HG03571 (cell line): Measurements from ENCODE around the gene ABHD16A.
A peak's percentile ranks its signal among the peaks of the same experiment; 100 is the strongest.

ENCODE experiments used
- ATAC-seq: cut with Tn5 transposase; IDR thresholded peaks from one replicate; pipeline ENCODE4 v1.9.1; 2021; ENCODE audit not compliant: unreplicated experiment

The ABHD16A gene

DNA sequence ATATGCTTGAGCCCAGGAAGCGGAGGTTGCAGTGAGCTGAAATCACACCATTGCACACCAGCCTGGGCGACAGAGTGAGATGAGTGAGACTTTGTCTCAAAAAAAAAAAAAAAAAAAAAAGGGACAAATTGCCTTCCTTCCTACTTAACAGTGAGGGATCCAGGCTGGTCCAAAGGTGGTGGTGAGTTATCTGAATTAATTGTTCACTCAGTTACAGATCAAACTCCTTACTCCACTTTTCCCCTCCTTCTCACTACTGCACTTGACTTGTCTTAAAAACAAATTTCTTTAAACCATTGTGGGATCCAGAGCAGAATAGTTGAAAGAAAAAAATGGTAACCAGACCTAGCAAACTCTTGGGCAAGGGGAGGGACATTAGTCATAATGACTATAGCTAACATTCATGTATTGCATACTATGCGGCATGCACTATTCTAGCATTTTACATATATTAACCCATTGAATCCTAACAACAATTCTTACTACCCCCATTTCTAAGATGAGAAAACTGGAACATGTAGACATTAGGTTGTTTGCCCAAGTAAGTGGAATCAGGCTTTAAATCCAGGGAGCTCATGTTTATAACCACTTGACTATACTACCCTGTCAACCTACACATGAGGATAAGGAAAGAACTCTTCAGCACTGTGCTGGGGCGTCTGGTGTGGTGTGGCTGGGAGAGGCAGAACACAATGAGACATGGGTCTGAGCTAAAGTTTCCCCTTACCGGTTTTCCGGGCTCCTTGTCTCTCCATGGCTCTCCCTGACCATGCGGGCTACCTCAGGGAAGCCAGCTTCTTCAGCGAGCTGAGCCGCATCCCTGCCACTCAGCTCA lies 39.8 kb downstream of the ABHD16A start:
- ATAC-seq: no peak

DNA sequence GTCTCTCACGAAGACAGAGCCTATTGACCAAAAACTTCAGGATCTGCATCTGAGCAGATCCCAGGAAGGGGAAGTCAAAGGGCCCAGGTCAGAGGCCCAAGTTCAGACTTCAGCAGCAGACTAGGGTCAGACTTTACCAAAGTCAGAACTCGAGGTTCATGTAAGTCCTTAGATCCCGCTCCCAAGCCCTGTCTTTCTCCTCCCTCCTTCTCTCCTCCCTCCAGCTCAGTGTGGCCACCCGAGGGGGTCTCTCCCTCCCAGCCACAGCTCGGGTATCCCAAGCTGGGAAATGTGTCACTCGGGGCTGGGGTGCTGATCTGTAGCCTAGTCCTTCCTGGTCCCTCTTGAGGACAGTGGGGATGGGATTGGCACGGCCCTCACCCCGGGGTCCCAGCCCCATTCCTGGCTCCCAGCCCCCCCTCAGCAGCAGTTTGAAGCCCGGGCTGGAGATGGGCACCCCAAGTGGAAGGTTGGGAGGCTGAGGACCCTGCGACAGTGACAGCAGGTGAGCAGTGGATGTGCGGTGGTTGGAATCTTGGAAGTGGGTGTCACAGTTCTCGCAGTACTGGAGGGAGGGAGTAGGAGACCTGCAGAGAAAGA lies 40.9 kb downstream of the ABHD16A start:
- no peak for ATAC-seq

DNA sequence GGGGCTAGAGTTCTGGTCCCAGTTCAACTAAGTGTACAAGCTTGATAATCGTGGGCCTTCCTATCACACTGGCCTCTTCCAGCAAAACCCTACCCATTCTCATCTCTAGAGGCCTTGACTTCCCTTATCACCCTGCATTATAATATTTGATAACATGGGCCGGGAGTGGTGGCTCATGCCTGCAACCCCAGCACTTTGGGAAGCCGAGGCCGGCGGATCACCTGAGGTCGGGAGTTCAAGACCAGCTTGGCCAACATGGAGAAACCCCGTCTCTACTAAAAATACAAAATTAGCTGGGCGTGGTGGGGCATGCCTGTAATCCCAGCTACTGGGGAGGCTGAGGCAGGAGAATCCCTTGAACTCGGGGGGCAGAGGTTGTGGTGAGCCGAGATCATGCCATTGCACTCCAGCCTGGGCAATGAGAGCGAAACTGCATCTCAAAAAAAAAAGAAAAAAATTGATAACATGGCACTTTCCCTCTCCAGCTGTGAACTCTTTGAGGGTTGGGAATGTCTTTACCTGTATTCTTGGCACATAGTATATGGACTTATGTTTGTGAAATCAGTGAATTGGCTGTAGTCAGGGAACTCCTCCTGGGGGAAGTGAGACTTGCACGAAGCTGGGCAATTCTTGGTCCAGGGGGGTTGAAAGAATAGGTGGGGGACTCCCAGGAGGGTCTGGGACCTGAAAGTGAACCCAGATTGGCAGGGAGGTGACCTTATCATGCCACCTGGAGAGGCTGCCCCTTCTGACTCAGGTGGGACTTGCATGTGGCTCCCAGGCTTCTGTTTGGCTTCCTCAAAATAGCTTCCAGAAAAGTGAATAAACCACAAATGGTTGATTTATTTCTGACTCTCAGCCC lies 41.6 kb downstream of the ABHD16A start:
- ATAC-seq: no peak

DNA sequence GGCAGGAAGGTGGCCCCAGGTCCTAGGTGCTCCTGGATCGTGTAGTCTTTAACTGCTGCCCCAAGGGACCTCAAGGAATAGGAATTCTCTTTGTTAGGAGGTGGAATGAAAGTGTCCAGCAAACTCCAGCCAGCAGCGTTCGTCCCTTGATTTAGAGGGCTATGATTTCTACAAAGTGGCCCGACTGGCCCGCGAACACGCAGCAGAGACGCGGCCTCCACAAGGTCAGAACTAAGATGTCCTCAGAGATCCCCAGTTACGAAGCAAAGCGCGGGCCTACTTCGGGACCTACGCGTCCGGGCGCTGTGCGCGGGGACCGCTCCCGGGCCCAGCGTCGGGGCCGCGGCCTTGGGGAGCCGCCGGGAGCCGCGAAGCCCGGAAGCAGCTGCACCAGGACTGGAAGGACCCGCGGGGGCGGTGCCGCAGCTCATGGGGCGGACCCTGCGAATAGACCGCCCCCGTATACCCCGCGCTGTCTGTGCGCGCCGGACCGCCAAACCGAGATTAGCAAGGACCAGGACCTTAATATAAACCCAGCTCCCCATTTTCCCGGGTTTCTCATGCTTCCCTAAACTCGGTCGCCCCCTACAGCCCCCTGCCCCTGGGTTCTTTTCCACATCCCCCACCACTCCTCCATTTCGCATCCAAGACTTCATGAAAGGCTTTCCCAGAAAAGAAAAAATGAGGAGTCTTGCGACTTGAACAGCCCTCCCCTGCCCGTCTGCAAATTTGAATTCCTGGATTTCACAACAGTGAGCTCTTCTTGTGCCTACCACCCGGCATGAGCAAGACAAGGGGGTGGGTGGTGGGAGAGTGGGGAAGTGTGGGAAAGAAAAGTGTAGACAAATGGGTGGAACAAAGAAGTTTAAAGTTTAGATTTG lies 42.5 kb downstream of the ABHD16A start, which contains the start of gene C6orf47:
C6orf47 (minus strand) TSS at position 398 of the 881 bp plus-strand sequence. CDS start 831 bp downstream, outside the sequence.
- ATAC-seq: no peak

DNA sequence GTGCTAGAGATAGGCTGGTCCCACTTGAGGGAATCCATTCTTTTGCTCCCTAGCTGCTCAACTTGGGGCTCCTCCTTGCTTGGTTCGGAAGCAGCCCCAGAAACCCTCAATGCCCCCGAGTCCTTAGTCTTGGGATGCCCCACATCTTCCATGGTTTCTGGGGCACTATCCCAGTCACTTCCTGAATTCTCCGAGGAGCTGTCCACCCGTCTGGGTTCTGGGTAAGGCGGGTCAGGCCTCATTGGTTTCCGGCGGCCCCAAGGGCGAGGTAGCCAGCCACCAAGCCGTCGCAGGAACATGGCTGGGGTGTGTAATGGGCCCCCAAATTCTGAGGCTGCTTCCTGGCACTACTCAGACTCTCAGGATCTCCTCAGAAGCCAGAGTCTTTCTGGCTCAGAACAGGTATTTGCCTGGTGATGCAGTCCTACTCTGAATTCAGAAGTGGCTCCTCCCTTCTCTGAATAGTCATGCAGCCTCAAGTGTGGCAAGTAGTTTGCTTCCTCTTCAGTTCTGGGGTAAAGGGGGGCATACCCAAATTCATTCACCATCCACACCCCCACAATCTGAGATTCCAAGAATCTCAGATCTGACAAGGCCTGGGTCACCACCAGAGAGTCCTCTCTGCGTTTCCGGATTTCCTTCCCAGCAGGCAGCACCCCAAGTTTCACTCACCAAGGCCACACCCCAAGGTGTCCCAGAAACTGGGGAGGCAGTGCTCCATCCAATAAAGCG lies 43.3 kb downstream of the ABHD16A start:
- ATAC-seq: no peak

DNA sequence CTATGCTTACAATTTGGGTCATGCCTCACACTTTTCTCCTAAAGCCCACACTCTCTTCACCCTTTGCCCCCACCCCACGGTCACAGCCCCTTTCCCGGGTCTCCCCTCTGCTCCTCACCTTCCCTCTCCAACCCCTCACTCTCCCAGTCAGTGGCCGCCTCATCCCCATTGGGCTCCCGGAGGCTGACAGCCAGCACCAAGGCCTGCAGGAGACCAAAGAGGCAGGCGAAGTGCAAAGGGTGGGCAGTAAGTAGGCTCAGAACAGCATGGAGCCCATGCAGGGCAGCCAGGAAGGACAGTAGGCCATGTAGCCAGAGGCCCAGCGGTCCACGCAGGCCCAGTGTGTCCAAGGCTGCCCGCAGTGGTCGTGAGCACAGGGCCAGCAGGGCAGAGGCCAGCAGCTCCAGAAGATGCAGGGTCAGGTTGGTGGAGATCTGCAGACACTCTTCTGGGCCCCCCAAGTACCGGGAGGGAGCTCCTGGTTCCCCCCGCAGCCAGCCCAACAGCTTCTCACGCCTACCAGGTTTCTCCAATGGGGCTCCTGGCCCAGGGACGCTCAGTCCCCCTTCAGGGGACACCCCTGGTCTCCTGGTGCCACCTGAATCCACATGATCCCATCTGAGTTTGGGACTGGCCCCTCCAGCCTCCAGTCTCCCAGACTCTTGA lies 44.0 kb downstream of the ABHD16A start:
- ATAC-seq: no peak

DNA sequence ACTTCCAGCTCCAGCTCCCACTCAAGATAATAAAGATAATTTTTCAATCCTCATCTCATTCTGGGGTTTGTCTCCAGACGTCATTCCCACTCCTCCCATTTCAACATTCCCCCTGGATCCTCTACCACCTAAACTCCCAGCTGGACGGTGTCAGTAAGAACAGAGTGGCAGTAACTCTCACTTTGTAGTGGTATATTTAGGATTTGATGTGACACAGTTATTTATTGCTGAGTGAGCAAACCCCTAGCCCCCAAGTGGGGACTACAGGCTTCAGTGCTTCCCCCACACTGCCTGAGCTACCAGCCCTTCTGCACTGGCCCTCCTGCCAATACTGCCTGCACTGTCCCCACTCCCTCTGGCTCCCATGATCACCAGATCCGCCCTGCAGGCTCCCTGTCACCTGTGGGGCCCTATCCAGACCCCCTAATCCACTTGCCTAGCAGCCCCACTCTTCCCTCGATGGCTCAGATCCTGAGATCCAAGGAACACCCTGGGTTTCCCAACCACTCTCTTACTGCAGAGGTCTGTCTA lies 44.9 kb downstream of the ABHD16A start:
- ATAC-seq: no peak

DNA sequence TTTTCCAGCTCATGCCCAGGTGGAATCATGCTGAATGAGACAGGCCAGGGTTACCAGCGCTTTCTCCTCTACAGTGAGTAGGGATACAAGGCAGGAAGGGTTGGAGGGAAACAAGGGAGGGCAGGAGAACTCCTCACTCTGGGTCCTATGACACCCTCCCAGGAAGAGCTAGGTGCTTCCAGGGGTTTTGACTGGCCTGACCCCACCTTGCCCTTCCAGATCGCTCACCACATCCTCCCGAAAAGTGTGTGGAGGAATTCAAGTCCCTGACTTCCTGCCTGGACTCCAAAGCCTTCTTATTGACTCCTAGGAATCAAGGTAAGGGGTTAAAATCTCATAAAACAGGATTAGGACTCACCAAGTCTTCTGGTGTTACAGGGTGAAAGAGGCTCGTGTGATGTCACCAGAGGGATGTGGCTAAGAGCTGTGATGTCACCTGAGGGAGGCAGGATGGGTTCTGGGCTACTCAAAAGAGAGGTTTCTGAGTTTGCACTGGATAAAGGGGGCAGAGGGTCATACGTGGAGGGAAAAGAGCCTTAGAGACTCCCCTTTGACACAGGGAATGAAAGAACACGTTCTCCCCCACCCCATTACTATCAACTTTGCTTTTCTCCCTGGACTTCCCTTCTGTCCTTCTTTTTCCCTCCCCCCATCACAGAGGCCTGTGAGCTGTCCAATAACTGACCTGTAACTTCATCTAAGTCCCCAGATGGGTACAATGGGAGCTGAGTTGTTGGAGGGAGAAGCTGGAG lies 45.5 kb downstream of the ABHD16A start:
- ATAC-seq: no peak

DNA sequence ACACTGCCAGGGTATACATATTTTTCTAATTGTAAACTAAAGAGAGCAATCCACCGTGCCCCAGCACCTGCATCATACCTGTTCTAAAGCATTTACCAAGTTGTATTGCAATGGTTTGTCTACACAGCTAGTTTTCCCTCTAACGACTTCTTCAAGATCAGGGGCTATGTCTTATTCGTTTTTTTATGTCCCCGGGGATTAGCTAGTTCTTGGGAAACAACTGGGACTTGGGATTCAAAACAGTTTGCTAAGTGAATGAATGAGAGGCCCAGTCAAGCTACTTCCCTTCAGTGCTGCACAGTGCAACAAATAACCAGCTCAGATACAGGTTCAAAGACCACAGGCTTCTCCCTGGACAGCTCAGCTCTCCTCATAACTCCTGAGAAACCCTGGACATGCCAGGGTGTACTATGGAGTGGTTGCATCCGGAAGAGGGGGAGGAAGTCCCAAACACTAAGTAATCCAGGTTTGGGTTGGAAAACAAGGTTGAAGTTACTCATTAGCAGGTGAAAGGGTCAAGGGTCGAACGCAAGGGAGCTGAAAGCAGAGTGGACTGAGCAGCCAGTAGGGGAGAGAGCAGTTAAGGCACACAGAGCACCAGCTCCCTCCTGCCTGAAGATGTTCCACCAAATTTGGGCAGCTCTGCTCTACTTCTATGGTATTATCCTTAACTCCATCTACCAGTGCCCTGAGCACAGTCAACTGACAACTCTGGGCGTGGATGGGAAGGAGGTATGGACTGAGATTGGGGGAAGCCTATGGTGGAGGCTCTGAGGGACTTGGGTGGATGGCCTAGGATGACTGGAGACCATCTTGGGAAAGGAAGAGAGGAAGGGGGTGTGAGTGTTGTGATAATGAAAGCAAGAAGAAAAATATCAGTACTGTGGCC lies 47.5 kb downstream of the ABHD16A start, which contains the start of gene APOM:
APOM (plus strand) TSS at position 546 of the 889 bp plus-strand sequence; CDS start at position 619, 73 bp downstream.
- no peak for ATAC-seq

DNA sequence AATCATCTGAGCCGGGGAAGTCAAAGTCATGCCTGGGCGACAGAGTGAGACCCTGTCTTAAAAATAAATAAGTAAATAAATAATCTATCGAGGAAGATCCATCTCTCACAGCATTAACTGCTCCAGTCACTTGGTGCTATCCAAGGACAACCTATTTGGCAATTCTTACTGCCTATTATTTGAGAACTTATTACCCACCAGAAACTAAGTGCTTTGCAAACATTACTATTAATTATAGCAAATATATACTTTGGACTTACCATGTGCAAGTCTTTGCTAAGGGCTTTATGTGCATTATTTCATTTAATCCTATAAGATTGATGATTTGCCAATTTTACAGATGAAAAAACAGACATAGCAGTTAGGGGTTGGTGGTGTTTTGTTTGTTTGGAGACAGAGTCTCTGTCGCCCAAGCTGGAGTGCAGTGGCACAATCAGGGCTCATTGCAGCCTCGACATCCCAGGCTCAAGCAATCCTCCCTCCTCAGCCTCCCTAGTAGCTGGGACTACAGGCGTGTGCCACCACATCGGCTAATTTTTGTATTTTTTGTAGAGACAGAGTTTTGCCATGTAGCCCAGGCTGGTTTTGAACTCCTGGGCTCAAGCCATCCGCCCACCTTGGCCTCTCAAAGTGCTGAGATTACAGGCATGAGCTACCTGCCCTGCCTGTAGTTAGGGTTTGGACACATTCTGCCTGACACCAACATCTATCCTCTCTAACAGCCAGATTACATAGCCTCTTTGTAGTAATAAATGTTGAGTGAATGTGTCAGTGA lies 48.4 kb downstream of the ABHD16A start:
- ATAC-seq: no peak

DNA sequence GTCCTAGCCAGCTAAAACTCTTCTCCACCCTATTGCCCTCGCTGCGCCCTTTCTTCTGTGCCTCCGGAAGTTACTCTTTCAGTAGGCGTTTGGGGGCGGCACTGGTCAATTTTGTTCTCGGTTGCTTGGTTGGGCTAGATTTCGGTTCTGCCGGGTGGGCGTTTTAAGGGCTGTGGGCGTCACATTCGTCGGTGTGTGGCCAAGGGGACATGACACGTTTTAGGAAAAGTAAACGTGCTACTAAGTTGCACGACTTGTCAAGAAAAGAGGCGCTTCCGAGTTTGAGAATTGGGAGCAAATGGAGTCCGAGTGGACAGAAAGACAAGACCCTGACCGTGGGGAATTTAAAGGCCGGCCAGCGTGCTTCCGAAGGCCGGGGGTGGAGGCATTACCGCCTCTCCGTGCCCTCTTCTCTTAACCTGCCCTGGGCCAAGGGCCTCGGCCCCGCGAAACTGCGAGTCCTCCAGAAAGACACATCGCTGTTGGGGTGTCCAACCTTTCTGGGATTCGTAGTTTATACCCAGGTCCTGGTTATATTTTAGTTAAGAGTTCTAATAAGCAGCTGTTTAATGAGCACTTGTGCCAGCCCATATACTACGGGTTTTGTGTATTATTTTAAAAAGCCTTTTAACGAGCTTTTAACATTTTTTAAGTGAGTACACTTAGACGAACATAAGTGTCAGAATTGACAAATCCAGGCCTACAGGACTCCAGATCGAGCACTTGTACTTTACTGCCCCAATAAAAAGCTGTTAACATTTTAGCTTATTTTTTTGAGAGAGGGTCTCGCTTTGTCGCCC lies 50.0 kb downstream of the ABHD16A start:
- ATAC-seq: peak; percentile 48

DNA sequence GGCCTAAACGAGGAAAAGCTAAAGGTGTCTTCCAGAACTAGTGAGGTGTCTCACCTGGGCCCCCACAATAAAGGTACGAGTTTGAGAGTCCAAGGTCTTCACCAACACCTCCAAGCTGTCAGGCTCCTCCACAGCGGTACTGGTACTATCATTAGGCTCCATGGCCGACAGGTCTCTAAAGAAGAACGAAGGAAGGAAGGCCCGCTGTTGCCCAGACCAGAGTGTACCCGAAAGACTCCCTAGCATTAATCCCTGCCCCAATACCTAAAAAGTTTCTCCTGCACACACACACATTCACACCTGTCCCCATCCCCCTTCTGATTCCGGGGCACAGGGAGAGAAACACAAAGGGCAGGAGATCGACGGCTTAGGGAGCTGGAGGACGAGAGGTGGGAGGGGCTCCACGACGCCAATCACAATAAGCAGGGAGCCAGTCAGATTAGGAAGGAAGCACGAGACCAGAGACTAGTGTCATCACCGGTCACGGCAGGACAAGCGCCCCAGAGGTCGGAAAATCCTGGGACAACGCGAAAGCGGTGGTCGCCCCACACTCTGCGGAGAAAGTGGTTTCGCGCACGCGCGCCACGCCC lies 51.4 kb downstream of the ABHD16A start:
- peak; percentile 24 for ATAC-seq

DNA sequence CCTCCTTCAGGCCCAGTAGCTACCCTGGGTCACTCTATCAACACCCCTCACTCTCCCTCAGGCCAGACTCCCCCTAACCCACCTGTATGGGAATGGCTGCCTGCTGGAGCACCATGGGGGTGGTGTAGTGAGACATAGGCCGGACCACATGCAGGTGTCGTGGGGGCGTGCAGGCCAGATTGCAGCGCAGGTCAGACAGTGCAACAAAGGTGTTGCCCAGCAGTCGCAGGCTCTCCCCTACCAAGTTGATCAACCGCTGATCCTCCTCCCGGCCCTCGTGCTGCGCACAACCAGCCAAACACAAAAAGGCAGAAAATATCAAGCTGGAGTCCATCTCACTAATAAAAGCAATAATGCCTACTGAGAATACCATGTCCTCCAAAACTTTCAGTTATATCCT lies 57.8 kb downstream of the ABHD16A start:
- ATAC-seq: no peak

DNA sequence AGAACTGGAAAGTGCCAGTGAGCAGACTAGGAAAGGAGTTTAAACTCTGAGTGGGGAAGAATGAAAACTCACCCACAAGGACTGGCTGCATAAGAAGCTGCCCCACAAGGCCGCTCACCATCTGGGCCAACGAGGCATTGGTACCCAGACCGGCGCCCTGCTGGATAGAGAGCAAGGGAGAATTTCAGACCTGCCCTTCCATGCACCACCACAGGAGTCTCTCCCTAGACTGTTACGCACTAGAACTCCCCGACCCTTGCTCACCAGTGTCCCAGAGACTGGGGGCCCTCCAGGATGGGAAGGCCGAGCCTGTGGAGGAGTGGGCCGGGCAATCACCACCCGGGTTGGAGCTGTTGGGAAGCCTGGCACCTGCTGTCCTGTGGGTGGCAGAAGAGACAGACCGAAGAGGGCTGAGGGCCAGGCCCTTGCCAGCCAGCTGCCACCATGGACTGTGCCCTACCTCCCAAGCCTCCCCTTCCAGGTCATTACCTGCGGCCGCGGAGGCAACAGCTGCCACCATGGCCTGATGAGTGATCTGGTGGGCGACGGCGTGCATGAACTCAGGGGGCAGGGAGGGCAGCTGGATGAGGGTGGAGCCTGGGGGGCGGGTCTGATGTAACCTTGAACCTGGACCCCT lies 59.2 kb downstream of the ABHD16A start:
- no peak for ATAC-seq
